Astrocyte (in vitro differentiated cells and primary cell): ENCODE results near the gene HNRNPM. TPM values are rescaled to one million over a fixed set of nuclear protein-coding genes. Genes with fewer than 3 reads are reported as not detected.

Experiments
- DNase-seq: peaks from one replicate; pipeline ENCODE4 v3.0.0-alpha.2; 2010; ENCODE audit warnings: low read depth
- FAIRE-seq: peaks from 2 replicates; lab custom pipeline; 2011; peaks lifted over from hg19 to GRCh38; lab: Jason Lieb, UNC
- H2AFZ ChIP-seq: 2 replicates; pipeline ENCODE4 v1.6.0; 2012; ENCODE audit warnings: low read depth, low read length, inconsistent platforms
- H3K27ac ChIP-seq: 2 replicates; pipeline ENCODE4 v1.5.1; 2011; ENCODE audit warnings: low read depth, low read length, inconsistent platforms
- H3K27me3 ChIP-seq: 2 replicates; pipeline ENCODE4 v1.6.0; 2011; ENCODE audit warnings: low read length, inconsistent platforms; ENCODE audit not compliant: insufficient read depth
- H3K36me3 ChIP-seq: 2 replicates; pipeline ENCODE4 v1.5.1; 2011; ENCODE audit warnings: low read length, inconsistent platforms; ENCODE audit not compliant: insufficient read depth
- H3K4me1 ChIP-seq: 2 replicates; pipeline ENCODE4 v1.5.1; 2011; ENCODE audit warnings: low read length, inconsistent platforms; ENCODE audit not compliant: insufficient read depth
- H3K4me2 ChIP-seq: 2 replicates; pipeline ENCODE4 v1.6.0; 2012; ENCODE audit warnings: low read length, inconsistent platforms
- H3K4me3 ChIP-seq: 2 replicates; pipeline ENCODE4 v1.5.1; 2011; ENCODE audit warnings: low read depth, mild to moderate bottlenecking, low read length, inconsistent platforms; ENCODE audit not compliant: insufficient read depth
- H3K79me2 ChIP-seq: 2 replicates; pipeline ENCODE4 v1.6.0; 2012; ENCODE audit warnings: mild to moderate bottlenecking, low read length, inconsistent platforms; ENCODE audit not compliant: insufficient read depth
- H3K9ac ChIP-seq: 2 replicates; pipeline ENCODE4 v1.6.0; 2012; ENCODE audit warnings: mild to moderate bottlenecking, low read length, inconsistent platforms
- H3K9me3 ChIP-seq: 2 replicates; pipeline ENCODE4 v1.5.1; 2012; ENCODE audit warnings: low read depth, mild to moderate bottlenecking, low read length, inconsistent platforms; ENCODE audit not compliant: insufficient read depth
- H4K20me1 ChIP-seq: 2 replicates; pipeline ENCODE4 v1.6.0; 2012; ENCODE audit warnings: low read length, inconsistent platforms; ENCODE audit not compliant: insufficient read depth
- H3K27ac Mint-ChIP-seq: one replicate; pipeline ENCODE4 v1.8.0; 2021; ENCODE audit warnings: mild to moderate bottlenecking, mixed read lengths; ENCODE audit not compliant: unreplicated experiment
- H3K27me3 Mint-ChIP-seq: one replicate; pipeline ENCODE4 v1.8.0; 2021; ENCODE audit warnings: low read depth, mixed read lengths; ENCODE audit not compliant: unreplicated experiment
- H3K36me3 Mint-ChIP-seq: one replicate; pipeline ENCODE4 v1.8.0; 2021; ENCODE audit warnings: low read depth, mixed read lengths; ENCODE audit not compliant: unreplicated experiment
- H3K4me1 Mint-ChIP-seq: one replicate; pipeline ENCODE4 v1.8.0; 2021; ENCODE audit warnings: low read depth, mixed read lengths; ENCODE audit not compliant: unreplicated experiment
- H3K4me3 Mint-ChIP-seq: one replicate; pipeline ENCODE4 v1.8.0; 2021; ENCODE audit warnings: mild to moderate bottlenecking, moderate library complexity, mixed read lengths; ENCODE audit not compliant: unreplicated experiment
- H3K9me3 Mint-ChIP-seq: one replicate; pipeline ENCODE4 v1.8.0; 2021; ENCODE audit warnings: mild to moderate bottlenecking, mixed read lengths; ENCODE audit not compliant: unreplicated experiment
- CTCF ChIP-seq: IDR thresholded peaks from 2 replicates; pipeline ENCODE4 v1.5.1; 2011; ENCODE audit warnings: low read depth, mild to moderate bottlenecking, inconsistent platforms, low read length, moderate library complexity; ENCODE audit not compliant: insufficient read depth
- EZH2 ChIP-seq: IDR thresholded peaks from 2 replicates; pipeline ENCODE4 v1.6.1; 2012; ENCODE audit warnings: mild to moderate bottlenecking, low read length, inconsistent platforms; ENCODE audit not compliant: insufficient read depth
- total RNA-seq: library from RNA; stranded (reverse); gene quantifications from 2 replicates; pipeline ENCODE4 v1.2.1, GENCODE V29; 2021

The HNRNPM gene
- total RNA-seq, 1 donor from 2014 or later, result 172 TPM

- Mint-ChIP-seq H3K9me3 (peaks cover 3% of the 10 kb centered on the region), H3K36me3 (no peaks in the 10 kb centered on the region), H3K4me3 (no peak overlapping the region), H3K27me3 (no peaks in the 10 kb centered on the region), H3K27ac (no peak overlapping the region), H3K4me1 (peaks cover 16% of the 10 kb centered on the region)
- Histone ChIP-seq H3K4me1 (peaks cover 9% of the 10 kb centered on the region), H3K4me3 (no peak overlapping the region), H3K4me2 (no peak overlapping the region), H3K9ac (no peak overlapping the region), H3K27me3 (no peaks in the 10 kb centered on the region), H3K36me3 (peaks cover 3% of the 10 kb centered on the region), H3K79me2 (peaks cover 68% of the 10 kb centered on the region), H2AFZ (no peak overlapping the region), H3K27ac (no peak overlapping the region), H3K9me3 (no peaks in the 10 kb centered on the region), H4K20me1 (peaks cover 75% of the 10 kb centered on the region)
- no peak for DNase-seq
- FAIRE-seq, result no peak
- TF ChIP-seq EZH2 (no peak), CTCF (no peak)
These were observed 46.9 kb upstream of the HNRNPM start for GRCh38 chr19:8397746-8398310.

- FAIRE-seq (no peak), DNase-seq (no peak)
- H3K27me3 ChIP-seq, result no peaks in the 10 kb centered on the region
- H3K9ac ChIP-seq, result no peak overlapping the region
- H4K20me1 ChIP-seq, result peaks cover 70% of the 10 kb centered on the region
- H3K4me1 ChIP-seq, result peaks cover 9% of the 10 kb centered on the region
- no peak overlapping the region for H3K27ac ChIP-seq
- no peaks in the 10 kb centered on the region for H3K9me3 ChIP-seq
- Mint-ChIP-seq H3K27ac (no peak overlapping the region), H3K4me3 (no peak overlapping the region), H3K9me3 (peaks cover 3% of the 10 kb centered on the region), H3K36me3 (no peaks in the 10 kb centered on the region), H3K4me1 (peaks cover 16% of the 10 kb centered on the region), H3K27me3 (no peaks in the 10 kb centered on the region)
- TF ChIP-seq CTCF, result no peak
- no peak for TF ChIP-seq EZH2
- no peak overlapping the region for H3K4me2 ChIP-seq
- no peak overlapping the region for H3K4me3 ChIP-seq
- H3K36me3 ChIP-seq, result peaks cover 3% of the 10 kb centered on the region
- H3K79me2 ChIP-seq, result peaks cover 63% of the 10 kb centered on the region
- H2AFZ ChIP-seq, result no peak overlapping the region
These were observed 46.4 kb upstream of the HNRNPM start for GRCh38 chr19:8398311-8398771.

- FAIRE-seq, result no peak
- H3K36me3 Mint-ChIP-seq, result peaks cover 2% of the 10 kb centered on the region
- H3K4me1 Mint-ChIP-seq, result peaks cover 12% of the 10 kb centered on the region
These were observed 45.0 kb upstream of the HNRNPM start for GRCh38 chr19:8399681-8400188.

More at GRCh38 chr19:8399681-8400188, 45.0 kb upstream of the HNRNPM start:
- no peaks in the 10 kb centered on the region for H3K27me3 Mint-ChIP-seq
- no peaks in the 10 kb centered on the region for H3K9me3 ChIP-seq
- H3K9ac ChIP-seq, result no peak overlapping the region
- no peak overlapping the region for H3K27ac ChIP-seq
- peaks cover 3% of the 10 kb centered on the region for H3K36me3 ChIP-seq
- H3K79me2 ChIP-seq, result peaks cover 49% of the 10 kb centered on the region
- H3K4me1 ChIP-seq, result peaks cover 9% of the 10 kb centered on the region
- no peak for DNase-seq
- no peaks in the 10 kb centered on the region for H3K27me3 ChIP-seq
- no peak overlapping the region for H3K27ac Mint-ChIP-seq
- no peak overlapping the region for H3K4me2 ChIP-seq
- TF ChIP-seq EZH2 (no peak), CTCF (no peak)
- H3K4me3 Mint-ChIP-seq, result no peak overlapping the region
- peaks cover 56% of the 10 kb centered on the region for H4K20me1 ChIP-seq
- H3K4me3 ChIP-seq, result no peak overlapping the region
- H3K9me3 Mint-ChIP-seq, result peaks cover 3% of the 10 kb centered on the region
- H2AFZ ChIP-seq, result no peak overlapping the region
